SU-DHL-6 (cell line): Measurements from ENCODE around the gene SEC14L5.
"Not testable (repeated sequence)": the region's sequence is repeated elsewhere in the genome, so short reads cannot be mapped to it uniquely, and the experiment has no call there.

Experiments used
- H2AFZ ChIP-seq: fragments of 200-600 bp; sonication (generic); 2 replicates; pipeline ENCODE4 v1.6.1; 2014; ENCODE audit warnings: low read depth, mild to moderate bottlenecking, moderate library complexity, mixed read lengths, antibody characterized with exemption, low read length; ENCODE audit not compliant: severe bottlenecking
- H3F3A ChIP-seq: fragments of 200-600 bp; shearing (Covaris generic); 2 replicates; pipeline ENCODE4 v1.6.0; 2016; ENCODE audit warnings: antibody characterized with exemption, mild to moderate bottlenecking; ENCODE audit not compliant: insufficient read depth
- H3K27ac ChIP-seq: fragments of 200-600 bp; sonication (generic); 2 replicates; pipeline ENCODE4 v1.5.1; 2016; ENCODE audit warnings: low read depth, mild to moderate bottlenecking, low read length, moderate library complexity, mixed read lengths
- H3K27me3 ChIP-seq: fragments of 200-600 bp; sonication (generic), shearing (Covaris generic); 2 replicates; pipeline ENCODE4 v1.6.0; 2014; ENCODE audit warnings: mild to moderate bottlenecking, low read length
- H3K36me3 ChIP-seq: fragments of 200-600 bp; sonication (generic); 2 replicates; pipeline ENCODE4 v1.6.1; 2014; ENCODE audit warnings: mild to moderate bottlenecking, low read length, mixed read lengths
- H3K4me2 ChIP-seq: fragments of 300-600, 200-600 bp; shearing (Covaris generic), sonication (generic); 2 replicates; pipeline ENCODE4 v1.6.0; 2014; ENCODE audit warnings: low read length, low read depth, mild to moderate bottlenecking; ENCODE audit not compliant: poor library complexity, severe bottlenecking
- H3K4me3 ChIP-seq: fragments of 200-600 bp; sonication (generic); 2 replicates; pipeline ENCODE4 v1.5.1; 2014; ENCODE audit warnings: antibody characterized with exemption, low read length, mild to moderate bottlenecking, mixed read lengths; ENCODE audit not compliant: insufficient read depth, poor library complexity, severe bottlenecking
- H3K79me2 ChIP-seq: fragments of 200-600 bp; sonication (generic); 2 replicates; pipeline ENCODE4 v1.6.1; 2014; ENCODE audit warnings: mild to moderate bottlenecking, low read length, moderate library complexity; ENCODE audit not compliant: insufficient read depth
- H3K9ac ChIP-seq: fragments of 200-600 bp; sonication (generic); 2 replicates; pipeline ENCODE4 v1.7.0; 2014; ENCODE audit warnings: mild to moderate bottlenecking, low read length
- H3K9me2 ChIP-seq: fragments of 200-600 bp; sonication (generic); replicated peaks from 2 replicates; pipeline ENCODE4 v1.6.1; 2014; ENCODE audit warnings: low read length; ENCODE audit not compliant: insufficient read depth
- H3K9me3 ChIP-seq: fragments of 200-600 bp; sonication (generic); 2 replicates; pipeline ENCODE4 v1.6.1; 2014; ENCODE audit warnings: low read length, mixed read lengths; ENCODE audit not compliant: insufficient read depth
- H4K20me1 ChIP-seq: fragments of 200-600 bp; sonication (generic); 2 replicates; pipeline ENCODE4 v1.6.1; 2014; ENCODE audit warnings: low read depth, mild to moderate bottlenecking, antibody characterized with exemption, low read length, moderate library complexity, mixed read lengths
- CTCF ChIP-seq: fragments of 200-600 bp; sonication (generic); IDR thresholded peaks from one replicate; pipeline ENCODE4 v1.5.1; 2017; ENCODE audit warnings: antibody characterized with exemption, mild to moderate bottlenecking, low read length, moderate library complexity; ENCODE audit not compliant: insufficient read depth, poor library complexity, severe bottlenecking
- EZH2phosphoT487 ChIP-seq: fragments of 200-600 bp; sonication (generic), shearing (Covaris generic); conservative IDR thresholded peaks from 2 replicates; pipeline ENCODE4 v1.6.1; 2018; ENCODE audit warnings: mild to moderate bottlenecking, antibody characterized with exemption, low read length, moderate library complexity, mixed read lengths

The SEC14L5 gene

GRCh38 chr16:4927661-4928060 lies 30.5 kb upstream of the SEC14L5 start:
- Histone ChIP-seq H3K4me3 (no peak overlapping the region), H3F3A (no peaks in the 10 kb centered on the region), H3K79me2 (no peaks in the 10 kb centered on the region), H3K9ac (no peak overlapping the region), H3K36me3 (no peaks in the 10 kb centered on the region), H3K4me2 (no peak overlapping the region), H3K9me2 (no peaks in the 10 kb centered on the region), H4K20me1 (no peaks in the 10 kb centered on the region), H2AFZ (no peak overlapping the region), H3K9me3 (peaks cover 7% of the 10 kb centered on the region; the same call in 1 of the 2 replicates), H3K27me3 (no peaks in the 10 kb centered on the region), H3K27ac (no peak overlapping the region)
- TF ChIP-seq CTCF = no peak
- no peak for TF ChIP-seq EZH2phosphoT487

- H3K79me2 ChIP-seq = no peaks in the 10 kb centered on the region
- TF ChIP-seq CTCF (no peak), EZH2phosphoT487 (no peak)
Observed at GRCh38 chr16:4928227-4928626, 29.9 kb upstream of the SEC14L5 start.

GRCh38 chr16:4929619-4930018 lies 28.5 kb upstream of the SEC14L5 start:
- not testable (repeated sequence) for H3K27ac ChIP-seq, H3K9me3 ChIP-seq, H4K20me1 ChIP-seq, H3K4me2 ChIP-seq, H3K36me3 ChIP-seq, H2AFZ ChIP-seq, H3K4me3 ChIP-seq, H3K9me2 ChIP-seq, H3F3A ChIP-seq, H3K79me2 ChIP-seq, H3K27me3 ChIP-seq, H3K9ac ChIP-seq

More at GRCh38 chr16:4928227-4928626, 29.9 kb upstream of the SEC14L5 start:
- no peaks in the 10 kb centered on the region for H3K27me3 ChIP-seq
- H3K9me2 ChIP-seq = no peaks in the 10 kb centered on the region
- no peak overlapping the region for H3K4me2 ChIP-seq
- no peak overlapping the region for H3K4me3 ChIP-seq
- H3F3A ChIP-seq = no peaks in the 10 kb centered on the region
- H3K36me3 ChIP-seq = no peaks in the 10 kb centered on the region
- H3K9me3 ChIP-seq = peaks cover 7% of the 10 kb centered on the region; the same call in 1 of the 2 replicates
- no peak overlapping the region for H3K9ac ChIP-seq
- no peaks in the 10 kb centered on the region for H4K20me1 ChIP-seq
- H2AFZ ChIP-seq = no peak overlapping the region
- H3K27ac ChIP-seq = no peak overlapping the region

GRCh38 chr16:4931381-4931780 lies 26.7 kb upstream of the SEC14L5 start:
- Histone ChIP-seq H3F3A (no peaks in the 10 kb centered on the region), H3K27me3 (no peaks in the 10 kb centered on the region), H3K9me3 (peaks cover 7% of the 10 kb centered on the region; the same call in 1 of the 2 replicates), H3K4me3 (no peak overlapping the region), H3K36me3 (no peaks in the 10 kb centered on the region), H3K9ac (no peak overlapping the region), H3K9me2 (no peaks in the 10 kb centered on the region), H4K20me1 (no peaks in the 10 kb centered on the region), H2AFZ (no peak overlapping the region), H3K79me2 (no peaks in the 10 kb centered on the region), H3K27ac (no peak overlapping the region), H3K4me2 (no peak overlapping the region)
- no peak for TF ChIP-seq CTCF
- no peak for TF ChIP-seq EZH2phosphoT487
